PFSK-1 (cell line): Measurements from ENCODE around the gene GART.

Source experiments
- FOXP2 ChIP-seq: optimal IDR thresholded peaks from 2 replicates; pipeline ENCODE3; 2011; ENCODE audit warnings: borderline replicate concordance, control low read depth, inconsistent platforms; ENCODE audit not compliant: insufficient read depth; ENCODE audit errors: extremely low read length, extremely low read depth
- POLR2AphosphoS5 ChIP-seq: IDR thresholded peaks from 2 replicates; pipeline ENCODE4 v1.6.1; 2012; ENCODE audit warnings: low read depth, mild to moderate bottlenecking, control low read depth, low read length, moderate library complexity
- REST ChIP-seq, 2 experiments: IDR thresholded peaks; 2 replicates each; pipeline versions ENCODE4 v1.6.1 to v1.8.0; 2011 to 2012; ENCODE audit warnings: low read depth in 2 of 2, low read length in 2 of 2, control low read depth in 1 of 2, inconsistent platforms in 1 of 2, mild to moderate bottlenecking in 1 of 2, moderate library complexity in 1 of 2; ENCODE audit not compliant: insufficient read depth in 1 of 2
- SIN3A ChIP-seq: IDR thresholded peaks from 2 replicates; pipeline ENCODE4 v1.6.1; 2012; ENCODE audit warnings: mild to moderate bottlenecking, low read length, moderate library complexity, borderline replicate concordance; ENCODE audit not compliant: insufficient read depth
- TAF1 ChIP-seq: IDR thresholded peaks from 2 replicates; pipeline ENCODE4 v1.6.1; 2012; ENCODE audit warnings: low read length, control low read depth, borderline replicate concordance; ENCODE audit not compliant: insufficient read depth

GART gene

GRCh38 chr21:33584455-33584854 lies 42.5 kb upstream of the GART start:
- TF ChIP-seq TAF1 (no peak), SIN3A (no peak), FOXP2 (no peak), POLR2AphosphoS5 (no peak), REST (IDR thresholded peaks at IDR 0.05; ENCODE audit: insufficient read depth in 1 of 2, low read depth in 2 of 2, low read length in 2 of 2) (no peak)

- TF ChIP-seq TAF1 (no peak), POLR2AphosphoS5 (peak; percentile 78)
Measured at GRCh38 chr21:33578959-33579542, 37.1 kb upstream of the GART start.

- TF ChIP-seq TAF1 (no peak), FOXP2 (no peak), POLR2AphosphoS5 (no peak), REST (IDR thresholded peaks at IDR 0.05; ENCODE audit: insufficient read depth in 1 of 2, low read depth in 2 of 2, low read length in 2 of 2) (no peak)
Measured at GRCh38 chr21:33578214-33578613, 36.3 kb upstream of the GART start.

- no peak for TF ChIP-seq TAF1
Measured at GRCh38 chr21:33572350-33572749, 30.4 kb upstream of the GART start.

- TF ChIP-seq TAF1 (no peak), POLR2AphosphoS5 (no peak), SIN3A (no peak), REST (IDR thresholded peaks at IDR 0.05; ENCODE audit: insufficient read depth in 1 of 2, low read depth in 2 of 2, low read length in 2 of 2) (no peak), FOXP2 (no peak)
Measured at GRCh38 chr21:33569991-33570390, 28.1 kb upstream of the GART start.

GRCh38 chr21:33568448-33568847 lies 26.5 kb upstream of the GART start:
- TF ChIP-seq POLR2AphosphoS5 (no peak), SIN3A (no peak), REST (IDR thresholded peaks at IDR 0.05; ENCODE audit: insufficient read depth in 1 of 2, low read depth in 2 of 2, low read length in 2 of 2) (no peak), TAF1 (no peak), FOXP2 (no peak)
